Measurements from ENCODE around the gene NMD3.

GRCh38 chr3:161233557-161233956 lies 12.4 kb downstream of the NMD3 start:
- TF ChIP-seq CTCF (IDR thresholded peaks at IDR 0.05) (no peak), ZFX (IDR thresholded peaks at IDR 0.05; ENCODE audit: borderline replicate concordance) (no peak)

Measured in 22Rv1 (cell line).